GM21576 (cell line): ENCODE measurements around the gene TMEM138.

Experiments
- ATAC-seq: cut with Tn5 transposase; IDR thresholded peaks from one replicate; pipeline ENCODE4 v1.9.1; 2021; ENCODE audit warnings: mild to moderate bottlenecking, moderate library complexity; ENCODE audit not compliant: unreplicated experiment

The TMEM138 gene

DNA sequence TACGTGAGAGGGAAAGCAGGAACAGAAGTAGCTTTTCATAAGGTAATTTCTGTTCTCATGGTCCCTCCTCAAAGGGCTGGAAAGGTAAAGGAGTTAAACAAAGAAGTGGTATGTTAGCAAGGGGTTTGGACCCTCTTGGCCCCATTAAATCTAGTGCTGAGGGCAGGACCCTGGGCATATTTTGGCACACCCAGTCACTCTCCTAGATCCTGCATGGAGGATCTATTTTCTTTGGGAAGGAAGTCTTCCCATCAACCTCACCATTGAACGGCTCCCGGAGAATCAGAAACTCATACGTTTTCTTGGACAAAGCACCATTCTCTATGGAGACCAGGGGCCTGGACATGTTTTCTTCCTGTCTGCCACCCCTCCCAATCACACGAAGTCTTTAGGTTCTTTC is 41.9 kb downstream of the TMEM138 start:
- no peak for ATAC-seq

DNA sequence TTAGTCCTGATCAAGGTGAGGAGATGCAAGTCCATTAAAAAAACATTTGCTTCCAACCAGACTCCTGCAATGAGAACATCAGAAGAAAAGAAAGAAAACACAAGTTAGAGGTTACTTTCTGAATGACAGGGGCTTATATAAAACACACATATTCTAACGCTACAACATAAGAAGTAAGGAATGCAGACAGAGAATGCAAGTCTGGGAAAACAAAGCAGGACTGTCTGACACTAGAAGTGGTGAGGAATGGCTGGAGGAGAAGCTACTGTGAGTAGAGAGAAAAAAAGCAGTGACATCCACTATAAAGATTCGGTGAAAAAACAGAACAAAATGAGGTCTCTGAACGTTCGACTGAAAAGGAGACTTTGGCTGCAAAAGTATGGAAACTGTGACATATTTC is 42.5 kb downstream of the TMEM138 start:
- no peak for ATAC-seq

DNA sequence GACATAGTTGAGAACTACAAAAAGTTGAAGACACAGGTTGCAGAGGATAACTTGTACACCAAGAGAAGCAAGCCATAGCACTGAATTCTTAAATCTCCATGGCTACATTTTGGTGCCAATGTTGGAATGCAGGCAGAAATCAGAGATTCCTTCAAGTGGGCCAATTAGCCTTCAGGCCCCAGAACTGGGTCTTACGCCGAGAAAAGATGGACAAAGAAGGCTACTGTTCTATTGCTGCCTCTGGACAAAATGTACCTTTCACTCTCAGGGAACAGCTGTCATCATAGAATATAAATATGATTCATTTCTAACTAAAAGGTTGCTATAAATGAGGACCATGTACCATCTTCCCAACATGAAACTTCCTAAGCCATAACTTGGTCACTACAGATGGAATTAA is 43.9 kb downstream of the TMEM138 start:
- ATAC-seq, result no peak

DNA sequence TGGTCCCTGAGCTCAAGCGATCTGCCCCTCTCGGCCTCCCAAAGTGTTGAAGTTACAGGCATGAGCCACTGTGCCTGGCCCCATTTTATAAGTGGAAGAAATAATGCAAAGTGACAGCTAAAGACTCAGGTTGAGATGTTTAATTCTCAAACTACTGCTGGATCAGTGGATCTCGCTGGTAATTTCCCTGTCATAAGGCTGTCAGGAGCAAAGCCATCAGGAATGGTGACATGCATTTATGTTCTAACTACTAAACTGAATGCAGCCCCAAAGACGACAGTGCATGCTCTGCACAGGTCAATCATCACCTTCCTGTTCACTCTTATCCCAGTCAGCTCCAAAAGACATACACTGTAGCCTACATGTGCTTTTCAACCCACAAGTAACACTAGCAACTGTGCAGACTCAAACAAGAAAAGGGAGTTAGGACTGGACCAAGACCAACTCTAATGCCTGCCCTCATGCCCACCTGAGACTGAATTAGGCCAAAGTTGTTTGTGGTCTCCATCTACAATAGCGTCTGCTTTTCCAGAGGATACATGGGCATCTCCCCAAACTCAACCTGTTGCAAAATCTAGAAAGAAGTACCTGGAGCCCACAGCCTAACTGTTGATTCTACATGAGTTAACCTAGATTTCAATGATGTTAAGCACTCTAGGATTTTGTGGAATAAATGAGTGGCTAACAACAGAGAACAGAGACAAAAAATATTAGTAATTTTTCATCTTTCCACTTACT is 45.0 kb downstream of the TMEM138 start:
- ATAC-seq, result no peak

DNA sequence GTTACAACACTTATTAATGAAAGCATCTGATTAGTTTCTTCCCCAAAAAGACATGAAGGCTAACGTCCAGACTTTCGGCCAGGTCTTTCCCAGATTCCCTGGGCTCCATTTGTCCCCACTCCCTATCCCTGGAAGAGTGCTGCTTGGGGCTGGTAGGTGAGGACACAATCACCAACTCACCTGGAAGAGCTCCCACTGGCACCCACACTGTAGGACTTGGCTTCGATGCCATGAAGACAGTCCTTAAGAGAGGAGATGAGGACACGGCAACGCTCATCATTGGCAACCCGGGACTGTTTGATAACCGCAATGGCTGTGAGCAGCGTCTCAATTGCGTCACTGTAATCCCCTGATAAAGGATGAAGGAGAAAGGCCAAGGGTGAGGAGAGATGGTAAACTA is 49.4 kb downstream of the TMEM138 start:
- ATAC-seq, result no peak

DNA sequence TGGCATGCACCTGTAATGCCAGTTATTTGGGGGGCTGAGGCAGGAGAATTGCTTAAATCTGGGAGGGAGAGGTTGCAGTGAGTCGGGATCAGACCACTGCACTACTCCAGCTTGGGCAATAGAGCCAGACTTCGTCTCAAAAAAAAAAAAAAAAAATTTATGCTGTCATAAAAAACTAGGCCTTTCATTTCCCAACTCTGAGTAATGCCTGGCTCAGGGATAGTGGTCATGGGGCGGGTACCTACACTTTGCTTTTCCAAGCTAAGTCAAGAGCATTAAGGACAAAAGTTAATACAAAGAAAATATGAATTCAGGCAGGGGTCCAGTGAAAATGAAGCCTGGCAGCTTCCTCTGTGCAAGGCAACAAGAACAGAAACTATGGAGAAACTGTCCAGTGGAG is 51.3 kb downstream of the TMEM138 start:
- ATAC-seq, result no peak

DNA sequence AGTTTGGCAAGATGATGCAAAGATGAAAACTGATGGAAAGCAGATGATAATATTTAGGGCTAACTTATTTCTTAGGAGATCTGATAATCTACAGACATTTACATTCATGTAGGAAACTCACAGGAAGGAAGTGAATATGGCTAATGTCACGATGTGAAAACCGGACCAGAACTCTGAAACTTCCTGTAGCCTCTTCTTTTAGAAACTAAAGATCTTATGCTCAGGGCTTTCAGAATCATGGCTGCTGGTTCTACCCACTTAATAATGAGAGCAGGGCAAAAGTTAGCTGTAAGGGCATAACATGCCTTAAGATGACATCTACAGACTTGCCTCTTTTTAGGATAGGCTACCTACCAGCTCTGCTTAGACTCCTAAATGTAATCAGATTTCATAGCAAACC is 52.4 kb downstream of the TMEM138 start:
- no peak for ATAC-seq

DNA sequence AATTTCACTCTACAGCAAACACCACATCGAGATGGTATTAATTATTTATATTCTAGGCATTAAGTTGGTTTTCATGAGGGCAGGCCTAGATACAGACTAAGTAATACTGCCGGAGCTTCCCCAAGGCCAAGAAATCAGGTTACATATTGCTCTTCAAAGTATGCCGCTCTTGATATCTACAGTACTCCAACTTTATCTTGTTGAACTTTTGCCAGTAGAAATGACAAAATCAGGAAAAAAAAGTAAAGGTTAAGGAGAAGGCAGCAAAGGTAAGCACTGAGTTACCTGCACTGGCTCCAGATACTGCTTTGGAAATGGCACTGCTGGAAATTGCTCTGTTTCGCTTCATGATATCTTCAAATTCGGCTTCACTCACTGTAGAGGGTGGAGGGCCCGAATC is 53.2 kb downstream of the TMEM138 start:
- no peak for ATAC-seq

DNA sequence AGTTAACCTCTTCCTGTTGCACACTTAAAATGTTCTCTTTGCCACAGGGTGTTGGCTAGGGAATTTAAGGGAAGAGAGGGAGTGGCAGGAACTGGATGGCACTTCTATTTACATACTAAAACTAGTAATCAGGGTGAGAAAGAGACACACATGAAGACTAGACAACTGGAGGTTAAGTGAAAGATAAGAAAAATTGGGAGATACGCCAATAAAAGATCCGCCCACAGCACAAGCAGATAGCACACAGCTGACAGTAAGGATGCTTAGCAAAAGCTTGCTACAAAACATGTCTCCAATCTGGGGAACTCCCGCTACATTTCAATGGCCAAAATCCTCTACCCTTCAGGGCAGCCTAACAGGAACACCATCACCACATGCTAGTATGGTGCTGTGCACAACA is 54.8 kb downstream of the TMEM138 start:
- ATAC-seq, result no peak

DNA sequence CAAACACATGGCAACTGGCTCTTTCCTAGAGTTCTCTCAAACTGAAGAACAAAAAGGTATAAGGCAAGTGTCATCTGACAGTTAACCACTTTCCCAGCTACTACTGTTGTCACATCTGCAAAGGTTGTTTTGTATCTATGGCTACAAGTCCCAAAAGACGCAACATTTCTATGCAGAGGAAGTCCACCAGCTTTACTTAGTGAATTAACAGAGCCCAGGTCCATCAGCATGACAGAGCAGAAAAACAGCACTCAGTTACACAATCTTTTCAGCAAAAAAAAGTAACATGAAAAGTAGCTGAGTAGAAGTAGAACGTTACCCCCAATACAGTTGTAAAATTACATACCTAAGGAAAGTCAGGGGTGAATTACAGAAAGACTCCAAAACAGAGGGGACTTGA is 55.5 kb downstream of the TMEM138 start:
- no peak for ATAC-seq

DNA sequence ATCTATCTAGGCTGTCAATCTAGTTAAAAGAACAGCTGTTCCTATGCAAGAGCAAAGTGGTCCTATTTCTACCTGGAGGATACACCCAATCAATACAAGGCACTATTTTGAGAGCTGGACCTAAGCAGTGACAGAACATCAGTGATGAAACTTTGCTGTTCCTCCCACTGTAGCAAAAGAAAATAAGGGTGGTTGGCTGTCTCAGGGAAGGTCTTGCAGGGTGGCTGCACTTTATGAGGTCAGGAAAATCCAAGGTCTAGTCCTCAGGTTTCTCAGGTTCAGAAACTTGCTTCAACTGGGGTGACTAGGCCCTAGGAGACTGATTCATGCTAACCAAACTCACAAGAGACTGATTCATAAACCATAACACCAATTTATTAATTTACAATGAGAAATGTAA is 56.0 kb downstream of the TMEM138 start:
- ATAC-seq, result no peak
